ENCODE data around the gene USB1. TPM values are rescaled to one million over a fixed set of nuclear protein-coding genes. Genes with fewer than 3 reads are reported as not detected.

The USB1 gene
- total RNA-seq, 4 donors from 2014 or later = 18.8 to 42.5 (median 33.4) TPM

- no peak for TF ChIP-seq CTCF (IDR thresholded peaks at IDR 0.05)
- DNase-seq (ENCODE audit: low spot score) = no peak
- no peak for ATAC-seq (ENCODE audit: low FRiP score)
Measured at GRCh38 chr16:58045096-58045495, 43.9 kb downstream of the USB1 start.

DNA sequence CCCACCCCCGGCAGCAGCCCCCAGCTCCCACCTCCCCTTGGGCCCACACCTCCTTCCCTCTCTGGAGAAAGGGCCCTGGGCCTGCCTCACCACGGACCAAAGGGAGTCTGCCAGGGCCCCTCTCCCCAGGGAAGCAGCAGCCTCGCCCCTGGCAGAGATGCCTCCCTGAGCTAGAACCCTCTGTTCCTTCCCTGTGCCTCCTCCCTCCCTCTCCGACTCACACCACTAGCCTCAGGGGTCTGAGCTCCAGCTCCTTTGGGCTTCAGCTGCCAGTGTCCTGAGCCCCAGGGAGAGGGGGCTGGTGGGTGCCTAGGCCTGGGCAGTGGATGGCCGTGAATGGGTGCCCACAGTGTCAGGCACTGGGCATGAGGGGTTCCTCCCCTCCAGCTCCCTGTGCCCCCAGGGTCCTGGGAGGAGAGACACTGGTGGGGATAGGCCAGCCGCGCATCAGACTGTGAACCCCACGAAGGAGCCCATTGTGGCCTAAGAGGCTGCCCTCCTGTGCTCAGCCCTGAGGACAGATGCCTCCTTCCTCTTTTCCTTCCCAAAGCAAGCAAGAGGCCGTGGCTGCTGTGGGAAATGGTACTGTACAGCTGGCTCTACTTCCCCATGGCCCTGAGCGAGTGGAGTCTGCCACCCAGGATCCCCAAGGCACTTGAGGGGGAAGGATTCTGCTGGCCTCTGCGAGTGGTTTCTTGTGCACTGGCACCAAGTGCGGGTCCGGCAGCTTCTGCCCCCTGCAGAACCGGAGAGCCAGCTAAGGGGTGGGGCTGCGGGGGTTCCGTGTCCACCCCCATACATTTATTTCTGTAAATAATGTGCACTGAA is 45.1 kb downstream of the USB1 start:
- ATAC-seq (ENCODE audit: low FRiP score) = no peak
- TF ChIP-seq CTCF (IDR thresholded peaks at IDR 0.05) = no peak

GRCh38 chr16:58046936-58047335 is 45.7 kb downstream of the USB1 start:
- ATAC-seq (ENCODE audit: low FRiP score) = no peak
- TF ChIP-seq CTCF (IDR thresholded peaks at IDR 0.05) = no peak

More for the DNA sequence above, 45.1 kb downstream of the USB1 start:
- no peak for DNase-seq (ENCODE audit: low spot score)

GRCh38 chr16:58047557-58048348 is 46.5 kb downstream of the USB1 start:
- ATAC-seq (ENCODE audit: low FRiP score) (peak; percentile 25), DNase-seq (ENCODE audit: low spot score) (no peak)
- no peak for TF ChIP-seq CTCF (IDR thresholded peaks at IDR 0.05)

More at GRCh38 chr16:58046936-58047335, 45.7 kb downstream of the USB1 start:
- no peak for DNase-seq (ENCODE audit: low spot score)

GRCh38 chr16:58048494-58049231 is 47.5 kb downstream of the USB1 start:
- ATAC-seq (ENCODE audit: low FRiP score) (no peak), DNase-seq (ENCODE audit: low spot score) (no peak)
- TF ChIP-seq CTCF (IDR thresholded peaks at IDR 0.05) = no peak

GRCh38 chr16:58049232-58050185 is 48.3 kb downstream of the USB1 start:
- no peak for TF ChIP-seq CTCF (IDR thresholded peaks at IDR 0.05)
- ATAC-seq (ENCODE audit: low FRiP score) (no peak), DNase-seq (ENCODE audit: low spot score) (no peak)

Measured in omental fat pad (tissue), 4 donors.